ENCODE data around the gene IGFBPL1. TPM values are rescaled to one million over a fixed set of nuclear protein-coding genes. Genes with fewer than 3 reads are reported as not detected.

The IGFBPL1 gene
- total and polyA plus RNA-seq, 2 of the 8 experiments (the other 6 are each of a cell fraction or from before 2014, with no cell fraction given), result 31.3 to 33.8 TPM

- no peak overlapping the region for H2BK12ac ChIP-seq (ENCODE audit: low read depth, low read length)
- no peak overlapping the region for H2BK120ac ChIP-seq (replicated peaks; ENCODE audit: low read depth, low read length)
- WGBS, 2 experiments (ENCODE audit: extremely low coverage in 1 of 2, insufficient coverage in 1 of 2, insufficient read length in 1 of 2, insufficient replicate concordance in 2 of 2, low coverage in 1 of 2, low lambda C conversion rate in 2 of 2, missing lambda C conversion rate in 1 of 2), result 85% methylated on average over 7 of the region's 7 CpGs; no CpG with 5 or more reads in 1 of the 2 experiments
- H2BK5ac ChIP-seq (ENCODE audit: low read depth, low read length), result no peak overlapping the region
- no peak for TF ChIP-seq TEAD4 (IDR thresholded peaks at IDR 0.05; ENCODE audit: low read depth, low read length)
- TF ChIP-seq SIX5 (IDR thresholded peaks at IDR 0.05; ENCODE audit: low read depth, low read length), result no peak
- no peak for TF ChIP-seq TAF7 (optimal IDR thresholded peaks at IDR 0.05; ENCODE audit: borderline replicate concordance, low read depth, low read length)
- TF ChIP-seq CEBPB (IDR thresholded peaks at IDR 0.05; ENCODE audit: low read depth, low read length), result no peak
- no peak for TF ChIP-seq CBX8 (IDR thresholded peaks at IDR 0.05; ENCODE audit: borderline replicate concordance, low read depth, low read length)
- no peak for TF ChIP-seq ATF3 (IDR thresholded peaks at IDR 0.05; ENCODE audit: insufficient read depth, low read depth, low read length)
- no peaks in the 10 kb centered on the region for H3K27me3 ChIP-seq (replicated peaks in 1 of 4; ENCODE audit: control insufficient read depth in 3 of 4, extremely low read depth in 1 of 4, insufficient read depth in 3 of 4, low read length in 3 of 4)
- H3K79me1 ChIP-seq (ENCODE audit: low read depth, low read length), result no peaks in the 10 kb centered on the region
- no peak overlapping the region for H2BK20ac ChIP-seq (ENCODE audit: low read length)
- no peak overlapping the region for H3K27ac ChIP-seq (ENCODE audit: low read depth, low read length)
- H3K23ac ChIP-seq (ENCODE audit: insufficient read length), result no peak overlapping the region
- no peak overlapping the region for H3K4me2 ChIP-seq (ENCODE audit: insufficient read depth in 1 of 2, low read depth in 2 of 2, low read length in 2 of 2)
- H3K36me3 ChIP-seq (ENCODE audit: control insufficient read depth in 2 of 4, insufficient read depth in 4 of 4, low read length in 3 of 4), result no peaks in the 10 kb centered on the region
- no peak overlapping the region for H2AFZ ChIP-seq (ENCODE audit: low read length)
- no peak overlapping the region for H4K91ac ChIP-seq (replicated peaks; ENCODE audit: insufficient read length, low read length)
- H3K4me1 ChIP-seq (replicated peaks in 1 of 4; ENCODE audit: control insufficient read depth in 3 of 4, insufficient read depth in 4 of 4, low read length in 3 of 4), result no peaks in the 10 kb centered on the region
- no peak overlapping the region for H3K14ac ChIP-seq (ENCODE audit: insufficient read length)
- no peaks in the 10 kb centered on the region for H3K9me3 ChIP-seq (ENCODE audit: insufficient read depth in 2 of 2, low read depth in 1 of 2, low read length in 1 of 2)
- H3K79me2 ChIP-seq (ENCODE audit: control insufficient read depth in 1 of 2, insufficient read depth in 2 of 2, low read length in 2 of 2), result no peaks in the 10 kb centered on the region
- no peak overlapping the region for H3K56ac ChIP-seq (replicated peaks; ENCODE audit: insufficient read length, low read depth, low read length)
- no peak overlapping the region for H3K18ac ChIP-seq (ENCODE audit: extremely low read depth, low read length)
- no peaks in the 10 kb centered on the region for H4K20me1 ChIP-seq (replicated peaks in 1 of 2; ENCODE audit: control insufficient read depth in 1 of 2, insufficient read depth in 2 of 2, low read length in 2 of 2)
- no peak overlapping the region for H2AK5ac ChIP-seq (ENCODE audit: low read depth, low read length)
- DNase-seq (ENCODE audit: low read depth in 1 of 2, low spot score in 2 of 2) (no peak), FAIRE-seq (no peak)
- H4K8ac ChIP-seq (ENCODE audit: extremely low read depth, insufficient read depth, low read length), result no peak overlapping the region
- H3K4ac ChIP-seq (replicated peaks; ENCODE audit: insufficient read length, low read depth, low read length), result no peak overlapping the region
- no peak overlapping the region for H3K9ac ChIP-seq (replicated peaks in 1 of 4; ENCODE audit: extremely low read depth in 1 of 4, low read depth in 3 of 4, low read length in 3 of 4)
- H3K23me2 ChIP-seq (ENCODE audit: low read depth, low read length), result no peaks in the 10 kb centered on the region
- ChIA-PET CTCF (ENCODE audit: partially characterized antibody) (interaction anchor here (1.1 to 5.0 kb wide), 4 partner anchors 10 to 35 kb away, joined by 3 to 50 read pairs (median 4); no protein-coding TSS in a partner anchor), POLR2A (ENCODE audit: partially characterized antibody) (no interaction called here)
- no peak overlapping the region for H2BK15ac ChIP-seq (ENCODE audit: low read length)
- H4K5ac ChIP-seq (ENCODE audit: insufficient read length, low read depth, low read length), result no peak overlapping the region
- H3K4me3 ChIP-seq (ENCODE audit: extremely low read depth in 1 of 4, insufficient read depth in 2 of 4, low read depth in 3 of 4, low read length in 4 of 4), result no peak overlapping the region
Measured at GRCh38 chr9:38443181-38443580, 18.9 kb upstream of the IGFBPL1 start.

All from H1 (cell line).